ENCODE results near the gene NUP98.

DNA sequence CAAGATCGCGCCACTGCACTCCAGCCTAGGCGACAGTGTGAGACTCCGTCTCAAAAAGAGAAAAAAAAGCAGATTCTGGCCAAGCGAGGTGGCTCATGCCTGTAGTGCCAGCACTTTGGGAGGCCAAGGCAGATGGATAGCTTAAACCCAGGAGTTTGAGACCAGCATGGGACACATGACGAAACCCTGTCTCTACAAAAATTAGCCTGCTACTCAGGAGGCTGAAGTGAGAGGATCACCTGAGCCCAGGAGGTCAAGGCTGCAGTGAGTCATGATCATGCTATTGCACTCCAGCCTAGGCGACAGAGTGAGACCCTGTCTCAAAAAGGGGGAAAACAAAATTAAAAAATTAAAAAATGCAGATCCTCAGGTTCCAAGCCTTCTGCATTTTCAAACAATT, 25.0 kb upstream of the NUP98 start:
- TF ChIP-seq, protein P1, sequence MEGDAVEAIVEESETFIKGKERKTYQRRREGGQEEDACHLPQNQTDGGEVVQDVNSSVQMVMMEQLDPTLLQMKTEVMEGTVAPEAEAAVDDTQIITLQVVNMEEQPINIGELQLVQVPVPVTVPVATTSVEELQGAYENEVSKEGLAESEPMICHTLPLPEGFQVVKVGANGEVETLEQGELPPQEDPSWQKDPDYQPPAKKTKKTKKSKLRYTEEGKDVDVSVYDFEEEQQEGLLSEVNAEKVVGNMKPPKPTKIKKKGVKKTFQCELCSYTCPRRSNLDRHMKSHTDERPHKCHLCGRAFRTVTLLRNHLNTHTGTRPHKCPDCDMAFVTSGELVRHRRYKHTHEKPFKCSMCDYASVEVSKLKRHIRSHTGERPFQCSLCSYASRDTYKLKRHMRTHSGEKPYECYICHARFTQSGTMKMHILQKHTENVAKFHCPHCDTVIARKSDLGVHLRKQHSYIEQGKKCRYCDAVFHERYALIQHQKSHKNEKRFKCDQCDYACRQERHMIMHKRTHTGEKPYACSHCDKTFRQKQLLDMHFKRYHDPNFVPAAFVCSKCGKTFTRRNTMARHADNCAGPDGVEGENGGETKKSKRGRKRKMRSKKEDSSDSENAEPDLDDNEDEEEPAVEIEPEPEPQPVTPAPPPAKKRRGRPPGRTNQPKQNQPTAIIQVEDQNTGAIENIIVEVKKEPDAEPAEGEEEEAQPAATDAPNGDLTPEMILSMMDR (conservative IDR thresholded peaks at IDR 0.05), result no peak
- no peak for TF ChIP-seq EZH2 (IDR thresholded peaks at IDR 0.05; ENCODE audit: low read depth)
